Left renal pelvis (tissue), 4 donors: ENCODE data around the gene STX11. TPM values are rescaled to one million over a fixed set of nuclear protein-coding genes. Genes with fewer than 3 reads are reported as not detected.

ENCODE experiments used
- DNase-seq, 4 donors: peaks; one replicate each; pipeline ENCODE4 v3.0.0-alpha.2; 2013; ENCODE audit warnings: low read depth in 4 of 4, low spot score in 3 of 4
- polyA plus RNA-seq, 4 donors: library from polyadenylated mRNA; unstranded; fragments of 120-200 nt; gene quantifications; one replicate each; pipeline ENCODE4 v1.2.1, GENCODE V29; 2013; ENCODE audit not compliant: insufficient read length in 4 of 4

STX11 gene
- polyA plus RNA-seq, 4 donors = 0.82 to 2.7 (median 1.0) TPM

- no peak for DNase-seq
These were observed 9.4 kb upstream of the STX11 start for GRCh38 chr6:144140867-144141266.

- no peak for DNase-seq
These were observed 8.8 kb upstream of the STX11 start for GRCh38 chr6:144141470-144141869.

- no peak for DNase-seq
These were observed 7.2 kb upstream of the STX11 start for GRCh38 chr6:144143106-144143505.

DNA sequence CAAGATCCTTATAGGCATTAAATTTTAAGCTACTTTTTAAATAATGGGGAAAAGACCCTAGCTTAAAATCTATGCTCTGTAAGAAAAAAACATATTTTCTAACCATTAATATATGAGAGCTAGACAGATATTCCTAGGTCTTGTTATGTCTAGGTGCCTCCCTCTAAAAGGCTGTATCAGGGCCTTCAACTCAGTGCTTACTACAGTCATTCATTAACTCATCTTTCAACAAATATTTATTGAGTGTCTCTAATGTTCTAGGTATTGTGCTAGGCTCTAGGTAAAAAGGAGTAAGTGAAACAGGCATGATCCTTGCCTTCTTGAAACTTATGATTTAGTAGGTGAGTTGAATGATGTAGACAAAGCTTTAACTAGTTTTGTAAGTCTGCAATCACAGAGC, 6.4 kb upstream of the STX11 start:
- no peak for DNase-seq

GRCh38 chr6:144144996-144145395, 5.3 kb upstream of the STX11 start:
- DNase-seq = no peak

- no peak for DNase-seq
These were observed 4.8 kb upstream of the STX11 start for GRCh38 chr6:144145541-144145940.

DNA sequence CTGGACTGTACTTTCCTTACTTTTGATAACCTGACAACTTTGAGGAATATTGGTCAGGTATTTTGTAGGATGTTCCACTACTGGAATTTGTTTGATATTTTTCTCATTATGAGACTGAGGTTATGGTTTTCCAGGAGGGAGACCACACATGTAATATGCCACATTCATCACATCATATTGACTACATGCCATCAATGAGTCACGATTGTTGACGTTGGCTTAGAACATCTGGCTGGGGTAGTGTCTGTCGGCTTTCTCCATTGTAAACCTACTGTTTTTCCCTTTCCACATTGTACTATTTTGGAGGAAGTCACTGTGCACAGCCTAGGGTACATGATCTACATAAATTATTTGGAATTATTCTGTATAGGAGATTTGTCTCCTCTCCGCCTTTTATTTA, 1.4 kb upstream of the STX11 start:
- DNase-seq = no peak

DNA sequence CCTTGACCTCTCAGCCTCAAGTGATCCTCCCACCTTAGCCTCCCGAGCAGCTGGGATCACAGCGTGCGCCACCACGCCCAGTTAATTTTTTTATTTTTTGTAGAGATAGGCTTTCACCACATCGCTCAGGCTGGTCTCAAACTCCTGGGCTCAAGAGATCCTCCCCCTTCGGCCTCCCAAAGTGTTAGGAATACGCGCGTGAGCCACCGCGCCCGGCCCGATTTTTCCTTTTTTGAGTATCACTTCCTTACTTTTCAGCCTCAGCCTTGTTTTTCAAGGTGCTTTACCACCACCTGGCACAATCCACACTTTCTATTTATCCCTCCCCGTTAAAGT, 791 bp upstream of the STX11 start:
- DNase-seq = no peak

- peak in 1 of 4 donors; percentile 16 for DNase-seq
These were observed 667 bp downstream of the STX11 start for GRCh38 chr6:144150710-144151657.

GRCh38 chr6:144152334-144152900, 2.1 kb downstream of the STX11 start:
- DNase-seq = no peak

DNA sequence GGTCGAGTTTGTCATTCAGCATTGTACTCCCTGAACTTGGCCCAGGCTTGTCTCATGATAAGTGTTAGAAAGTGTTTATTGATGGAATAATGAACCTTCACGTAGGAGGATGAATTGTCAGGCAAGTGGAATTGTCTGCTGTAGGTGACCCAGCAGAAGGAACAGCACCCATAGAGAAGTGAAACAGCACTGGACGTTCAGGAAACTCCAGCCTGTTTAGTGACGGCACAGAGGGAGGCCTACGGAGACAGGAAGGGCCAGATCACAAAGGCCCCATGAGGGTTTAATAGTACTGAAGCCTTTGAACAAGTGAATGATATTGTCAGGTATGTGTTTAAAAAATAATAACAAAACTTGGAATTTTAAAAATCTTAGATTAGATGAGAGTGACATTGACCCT, 2.9 kb downstream of the STX11 start:
- DNase-seq = no peak

DNA sequence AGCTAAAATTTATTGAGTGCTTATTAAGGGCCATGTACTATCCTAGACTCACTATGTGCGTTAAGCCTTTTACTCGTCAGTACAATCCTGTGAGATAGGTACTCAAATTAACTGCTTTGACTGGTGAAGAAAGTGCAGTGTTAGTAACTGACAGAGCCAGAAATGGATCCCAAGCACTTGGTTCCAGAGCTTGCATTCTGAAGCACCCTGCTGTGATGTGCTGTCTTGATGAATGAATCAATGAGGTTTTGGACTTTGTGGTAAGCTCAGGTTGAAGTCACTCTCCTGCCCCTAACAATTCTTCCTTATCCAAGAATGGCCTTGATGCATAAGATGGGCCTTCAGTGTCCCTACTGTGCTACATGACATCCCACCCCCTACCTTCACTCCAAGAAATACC, 3.7 kb downstream of the STX11 start:
- DNase-seq = no peak

DNA sequence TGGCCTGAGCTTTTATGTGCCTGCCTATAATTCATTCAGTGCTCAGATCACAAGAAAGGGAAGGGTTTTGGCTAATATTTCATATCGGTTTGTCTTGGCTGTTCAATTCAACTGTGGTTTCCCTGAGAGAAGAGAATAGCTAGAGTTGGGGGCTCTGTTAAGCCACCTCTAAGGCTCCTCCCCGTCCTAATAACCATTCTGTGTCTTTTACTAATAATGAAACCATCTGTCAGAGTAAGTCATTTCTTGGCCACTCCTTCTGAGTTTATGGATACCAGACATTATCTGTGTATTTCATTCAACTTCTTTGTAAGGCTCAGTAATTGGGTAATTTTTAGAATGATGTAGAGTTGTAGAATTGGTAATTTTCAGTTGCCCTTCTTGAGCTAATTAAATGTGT, 5.2 kb downstream of the STX11 start:
- no peak for DNase-seq

DNA sequence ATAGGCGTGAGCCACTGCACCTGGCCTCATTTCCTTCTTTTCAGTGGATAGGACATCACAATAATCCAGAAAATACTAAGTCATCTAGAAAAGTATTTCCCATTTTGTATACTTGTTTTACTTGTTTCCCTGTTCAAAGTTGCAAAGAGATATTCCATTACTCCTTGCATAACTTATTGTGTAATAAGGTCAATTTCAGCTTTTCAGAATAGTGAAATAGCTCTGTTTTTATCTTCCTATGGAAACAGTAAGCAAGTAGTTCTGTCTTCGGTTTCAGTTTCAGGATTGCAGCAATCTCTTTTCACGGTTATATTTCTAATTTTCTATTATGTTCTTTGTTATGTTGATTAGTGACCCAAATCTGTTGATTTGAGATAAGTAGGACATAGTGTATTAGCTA, 6.0 kb downstream of the STX11 start:
- DNase-seq = no peak

- DNase-seq = no peak
These were observed 6.7 kb downstream of the STX11 start for GRCh38 chr6:144156991-144157390.

- DNase-seq = no peak
These were observed 7.8 kb downstream of the STX11 start for GRCh38 chr6:144158133-144158532.

- DNase-seq = no peak
These were observed 8.9 kb downstream of the STX11 start for GRCh38 chr6:144159223-144159622.

DNA sequence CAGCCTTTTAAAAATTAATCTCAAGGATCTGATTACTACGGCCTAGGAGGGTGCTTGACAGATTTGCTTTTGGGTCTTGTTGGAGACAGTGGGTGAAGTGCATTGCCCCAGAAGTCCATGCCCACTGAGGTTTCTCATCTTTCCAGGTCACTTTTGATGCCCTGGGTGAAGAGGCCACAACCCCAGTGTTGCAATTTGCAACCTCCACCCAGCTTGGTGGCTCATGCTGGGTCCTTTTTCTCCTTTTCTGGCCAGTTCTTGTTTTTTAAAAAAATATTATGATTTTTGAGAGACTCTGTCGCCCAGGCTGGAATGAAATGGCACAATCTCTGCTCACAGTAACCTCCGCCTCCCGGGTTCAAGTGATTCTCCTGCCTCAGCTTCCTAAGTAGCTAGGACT, 9.4 kb downstream of the STX11 start:
- DNase-seq = no peak

DNA sequence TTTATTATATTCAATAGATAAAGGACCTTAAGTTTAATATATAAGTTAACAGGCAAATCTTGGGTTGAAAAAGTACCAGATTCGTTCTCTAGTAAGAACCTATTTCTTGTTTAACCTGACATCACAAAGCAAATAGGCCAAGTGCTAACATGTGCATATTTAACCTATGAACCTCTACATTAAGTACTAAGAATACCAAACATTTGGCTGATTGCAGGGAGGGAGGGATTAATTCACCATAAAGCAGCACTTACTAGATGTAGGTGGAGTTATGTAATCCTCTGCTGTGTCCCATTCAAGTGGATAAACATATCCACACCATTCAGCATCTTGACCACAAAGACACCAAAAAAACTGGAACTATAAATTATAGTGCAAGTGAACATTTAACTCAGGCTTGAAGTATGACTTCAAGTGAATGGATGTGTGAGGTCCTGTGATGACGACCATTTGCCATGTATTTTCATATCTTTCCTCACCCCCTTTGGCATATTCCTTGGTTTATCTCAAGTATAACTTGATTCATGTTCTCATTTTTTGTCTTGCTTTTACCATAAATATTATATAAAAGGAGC, 10.2 kb downstream of the STX11 start:
- no peak for DNase-seq

- DNase-seq = no peak
These were observed 11.7 kb downstream of the STX11 start for GRCh38 chr6:144161975-144162374.

DNA sequence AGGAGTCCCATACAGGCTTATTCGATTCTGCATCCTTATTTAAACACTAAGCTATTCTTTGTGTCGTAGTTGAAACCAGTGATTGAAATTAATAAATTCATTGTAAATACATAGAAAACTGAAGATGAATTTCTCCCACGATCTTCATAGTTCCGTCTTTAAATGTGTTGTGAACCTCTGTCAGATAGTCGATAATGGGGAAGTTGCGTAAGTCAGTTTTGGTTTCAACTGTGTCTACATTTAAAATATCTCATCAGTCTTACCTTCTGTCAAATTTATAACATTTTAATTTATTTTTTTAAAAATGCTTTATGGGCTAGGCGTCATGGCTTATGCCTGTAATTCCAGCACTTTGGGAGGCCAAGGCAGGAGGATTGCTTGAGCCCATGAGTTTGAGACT, 12.7 kb downstream of the STX11 start:
- DNase-seq = no peak

GRCh38 chr6:144165784-144166183, 15.5 kb downstream of the STX11 start:
- DNase-seq = no peak
